GM23338 (cell line): ENCODE results near the gene TCERG1L.

ENCODE experiments used
- TF ChIP-seq, protein P1 (sequence below): IDR thresholded peaks from one replicate; pipeline ENCODE4 v1.6.1; 2018; ENCODE audit warnings: antibody characterized with exemption; ENCODE audit not compliant: unreplicated experiment
- TF ChIP-seq, protein P2 (sequence below), 2 experiments: fragments of 200-600 bp in 1 of 2; sonication (generic) in 1 of 2; conservative IDR thresholded peaks; 2 replicates each; pipeline versions ENCODE4 v1.5.1 to v1.6.1; 2016 to 2017; ENCODE audit warnings: antibody characterized with exemption in 2 of 2, low read depth in 2 of 2, mild to moderate bottlenecking in 2 of 2, moderate library complexity in 1 of 2
- TF ChIP-seq, protein P3 (sequence below): IDR thresholded peaks from 2 replicates; pipeline ENCODE4 v1.6.1; 2016; ENCODE audit warnings: antibody characterized with exemption

DNA sequence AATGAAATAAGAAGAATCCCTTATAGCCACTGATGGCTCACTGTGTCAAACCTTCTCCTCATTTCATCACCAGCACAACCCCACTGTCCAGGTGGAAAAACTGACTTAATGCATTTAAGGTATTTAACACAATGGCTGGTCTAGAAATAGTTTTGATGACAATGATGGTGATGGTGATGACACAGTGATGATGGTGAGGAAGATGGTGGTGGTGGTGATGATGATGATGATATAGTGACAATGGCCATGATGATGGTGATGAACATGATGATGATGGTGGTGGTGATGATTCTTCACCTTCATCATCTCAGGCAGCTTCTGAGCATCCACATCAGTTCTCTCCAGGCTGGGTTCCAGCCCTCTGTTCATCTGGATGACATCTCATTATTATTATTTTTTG lies 186.6 kb downstream of the TCERG1L start:
- TF ChIP-seq, protein P1, sequence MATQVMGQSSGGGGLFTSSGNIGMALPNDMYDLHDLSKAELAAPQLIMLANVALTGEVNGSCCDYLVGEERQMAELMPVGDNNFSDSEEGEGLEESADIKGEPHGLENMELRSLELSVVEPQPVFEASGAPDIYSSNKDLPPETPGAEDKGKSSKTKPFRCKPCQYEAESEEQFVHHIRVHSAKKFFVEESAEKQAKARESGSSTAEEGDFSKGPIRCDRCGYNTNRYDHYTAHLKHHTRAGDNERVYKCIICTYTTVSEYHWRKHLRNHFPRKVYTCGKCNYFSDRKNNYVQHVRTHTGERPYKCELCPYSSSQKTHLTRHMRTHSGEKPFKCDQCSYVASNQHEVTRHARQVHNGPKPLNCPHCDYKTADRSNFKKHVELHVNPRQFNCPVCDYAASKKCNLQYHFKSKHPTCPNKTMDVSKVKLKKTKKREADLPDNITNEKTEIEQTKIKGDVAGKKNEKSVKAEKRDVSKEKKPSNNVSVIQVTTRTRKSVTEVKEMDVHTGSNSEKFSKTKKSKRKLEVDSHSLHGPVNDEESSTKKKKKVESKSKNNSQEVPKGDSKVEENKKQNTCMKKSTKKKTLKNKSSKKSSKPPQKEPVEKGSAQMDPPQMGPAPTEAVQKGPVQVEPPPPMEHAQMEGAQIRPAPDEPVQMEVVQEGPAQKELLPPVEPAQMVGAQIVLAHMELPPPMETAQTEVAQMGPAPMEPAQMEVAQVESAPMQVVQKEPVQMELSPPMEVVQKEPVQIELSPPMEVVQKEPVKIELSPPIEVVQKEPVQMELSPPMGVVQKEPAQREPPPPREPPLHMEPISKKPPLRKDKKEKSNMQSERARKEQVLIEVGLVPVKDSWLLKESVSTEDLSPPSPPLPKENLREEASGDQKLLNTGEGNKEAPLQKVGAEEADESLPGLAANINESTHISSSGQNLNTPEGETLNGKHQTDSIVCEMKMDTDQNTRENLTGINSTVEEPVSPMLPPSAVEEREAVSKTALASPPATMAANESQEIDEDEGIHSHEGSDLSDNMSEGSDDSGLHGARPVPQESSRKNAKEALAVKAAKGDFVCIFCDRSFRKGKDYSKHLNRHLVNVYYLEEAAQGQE = no peak
- TF ChIP-seq, protein P2, sequence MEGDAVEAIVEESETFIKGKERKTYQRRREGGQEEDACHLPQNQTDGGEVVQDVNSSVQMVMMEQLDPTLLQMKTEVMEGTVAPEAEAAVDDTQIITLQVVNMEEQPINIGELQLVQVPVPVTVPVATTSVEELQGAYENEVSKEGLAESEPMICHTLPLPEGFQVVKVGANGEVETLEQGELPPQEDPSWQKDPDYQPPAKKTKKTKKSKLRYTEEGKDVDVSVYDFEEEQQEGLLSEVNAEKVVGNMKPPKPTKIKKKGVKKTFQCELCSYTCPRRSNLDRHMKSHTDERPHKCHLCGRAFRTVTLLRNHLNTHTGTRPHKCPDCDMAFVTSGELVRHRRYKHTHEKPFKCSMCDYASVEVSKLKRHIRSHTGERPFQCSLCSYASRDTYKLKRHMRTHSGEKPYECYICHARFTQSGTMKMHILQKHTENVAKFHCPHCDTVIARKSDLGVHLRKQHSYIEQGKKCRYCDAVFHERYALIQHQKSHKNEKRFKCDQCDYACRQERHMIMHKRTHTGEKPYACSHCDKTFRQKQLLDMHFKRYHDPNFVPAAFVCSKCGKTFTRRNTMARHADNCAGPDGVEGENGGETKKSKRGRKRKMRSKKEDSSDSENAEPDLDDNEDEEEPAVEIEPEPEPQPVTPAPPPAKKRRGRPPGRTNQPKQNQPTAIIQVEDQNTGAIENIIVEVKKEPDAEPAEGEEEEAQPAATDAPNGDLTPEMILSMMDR (conservative IDR thresholded peaks at IDR 0.05; ENCODE audit: low read depth in 2 of 2) = no peak
- TF ChIP-seq, protein P3, sequence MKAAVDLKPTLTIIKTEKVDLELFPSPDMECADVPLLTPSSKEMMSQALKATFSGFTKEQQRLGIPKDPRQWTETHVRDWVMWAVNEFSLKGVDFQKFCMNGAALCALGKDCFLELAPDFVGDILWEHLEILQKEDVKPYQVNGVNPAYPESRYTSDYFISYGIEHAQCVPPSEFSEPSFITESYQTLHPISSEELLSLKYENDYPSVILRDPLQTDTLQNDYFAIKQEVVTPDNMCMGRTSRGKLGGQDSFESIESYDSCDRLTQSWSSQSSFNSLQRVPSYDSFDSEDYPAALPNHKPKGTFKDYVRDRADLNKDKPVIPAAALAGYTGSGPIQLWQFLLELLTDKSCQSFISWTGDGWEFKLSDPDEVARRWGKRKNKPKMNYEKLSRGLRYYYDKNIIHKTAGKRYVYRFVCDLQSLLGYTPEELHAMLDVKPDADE = no peak
